Fibroblast of lung (primary cell): ENCODE data around the gene WIPF2. TPM values are rescaled to one million over a fixed set of nuclear protein-coding genes. Genes with fewer than 3 reads are reported as not detected.

ENCODE experiments used
- DNase-seq, 2 donors: peaks; one replicate each; pipeline versions ENCODE4 v3.0.0 to v3.0.0-alpha.2; 2010; ENCODE audit warnings: low read depth in 2 of 2
- H2AFZ ChIP-seq: 2 replicates; pipeline ENCODE4 v1.5.1; 2012; ENCODE audit warnings: low read length, control low read depth, inconsistent platforms
- H3K27ac ChIP-seq: 2 replicates; pipeline ENCODE4 v1.5.1; 2011; ENCODE audit warnings: low read length, control low read depth; ENCODE audit not compliant: insufficient read depth
- H3K27me3 ChIP-seq: 2 replicates; pipeline ENCODE4 v1.5.1; 2011; ENCODE audit warnings: mild to moderate bottlenecking, low read length; ENCODE audit not compliant: control insufficient read depth, insufficient read depth
- H3K36me3 ChIP-seq: 2 replicates; pipeline ENCODE4 v1.5.1; 2011; ENCODE audit warnings: low read length; ENCODE audit not compliant: control insufficient read depth, insufficient read depth
- H3K4me1 ChIP-seq: 2 replicates; pipeline ENCODE4 v1.5.1; 2011; ENCODE audit warnings: low read length; ENCODE audit not compliant: control insufficient read depth, insufficient read depth; ENCODE audit errors: extremely low read depth
- H3K4me2 ChIP-seq: 2 replicates; pipeline ENCODE4 v1.5.1; 2011; ENCODE audit warnings: low read length, control low read depth; ENCODE audit not compliant: insufficient read depth; ENCODE audit errors: extremely low read depth
- H3K4me3 ChIP-seq, 4 experiments: fragments of 200-600 bp in 1 of 4; sonication (generic) in 1 of 4; replicated peaks in 1 of 4; 2 replicates each; pipeline ENCODE4 v1.5.1; 2011 to 2016; ENCODE audit warnings: low read length in 4 of 4, low read depth in 3 of 4, mild to moderate bottlenecking in 3 of 4, control low read depth in 2 of 4, inconsistent platforms in 1 of 4, mixed read lengths in 1 of 4; ENCODE audit not compliant: insufficient read depth in 1 of 4; ENCODE audit errors: control extremely low read depth in 1 of 4
- H3K79me2 ChIP-seq: 2 replicates; pipeline ENCODE4 v1.5.1; 2012; ENCODE audit warnings: mild to moderate bottlenecking, low read length, inconsistent platforms; ENCODE audit not compliant: control insufficient read depth, insufficient read depth
- H3K9ac ChIP-seq: 2 replicates; pipeline ENCODE4 v1.5.1; 2011; ENCODE audit warnings: mild to moderate bottlenecking, low read length, control low read depth; ENCODE audit not compliant: insufficient read depth
- H3K9me3 ChIP-seq: 2 replicates; pipeline ENCODE4 v1.5.1; 2012; ENCODE audit warnings: low read depth, low read length; ENCODE audit not compliant: control insufficient read depth, insufficient read depth
- H4K20me1 ChIP-seq: 2 replicates; pipeline ENCODE4 v1.5.1; 2011; ENCODE audit warnings: low read length; ENCODE audit not compliant: control insufficient read depth, insufficient read depth; ENCODE audit errors: extremely low read depth
- CTCF ChIP-seq, 2 donors: IDR thresholded peaks in 1 of 2; conservative IDR thresholded peaks in 1 of 2; 1 replicate in 1 of 2; 2 replicates in 1 of 2; pipeline ENCODE4 v1.5.1; 2011 to 2012; ENCODE audit warnings: low read length in 2 of 2, control low read depth in 1 of 2, inconsistent platforms in 1 of 2, low read depth in 1 of 2, mild to moderate bottlenecking in 1 of 2
- EZH2 ChIP-seq: IDR thresholded peaks from 2 replicates; pipeline ENCODE4 v1.5.1; 2012; ENCODE audit warnings: low read length, control low read depth, mild to moderate bottlenecking; ENCODE audit errors: missing control alignments
- polyA plus RNA-seq, 2 donors: library from polyadenylated mRNA; depleted of rRNA in 1 of 2; stranded (reverse) in 1 of 2; unstranded in 1 of 2; fragments of >200 nt; gene quantifications; 2 replicates each; pipeline ENCODE4 v1.2.1, GENCODE V29; 2011 to 2012; ENCODE audit warnings: missing spikeins in 1 of 2
- total RNA-seq: library from RNA; depleted of rRNA; stranded (reverse); fragments of >200 nt; gene quantifications from 2 replicates; pipeline ENCODE4 v1.2.1, GENCODE V29; 2014

WIPF2 gene
- total and polyA plus RNA-seq, 2 donors (not counting 1 experiment from before 2014, with no cell fraction given): 7.6 to 9.1 TPM

GRCh38 chr17:40242774-40243173 lies 23.7 kb downstream of the WIPF2 start:
- Histone ChIP-seq H3K27me3 (no peaks in the 10 kb centered on the region), H3K79me2 (peaks cover 22% of the 10 kb centered on the region), H2AFZ (no peak overlapping the region), H3K27ac (no peak overlapping the region), H3K36me3 (no peaks in the 10 kb centered on the region), H3K9ac (no peak overlapping the region), H4K20me1 (peaks cover 1% of the 10 kb centered on the region), H3K4me1 (peaks cover 9% of the 10 kb centered on the region), H3K4me3 (no peak overlapping the region), H3K9me3 (no peaks in the 10 kb centered on the region), H3K4me2 (no peak overlapping the region)
- DNase-seq: no peak
- TF ChIP-seq CTCF (conservative IDR thresholded peaks at IDR 0.05 in 1 of 2, IDR thresholded peaks at IDR 0.05 in 1 of 2; ENCODE audit: low read depth in 1 of 2, low read length in 2 of 2): no peak

- Histone ChIP-seq H3K27ac (peak overlapping the region; percentile 1), H3K9ac (no peak overlapping the region), H3K4me1 (peaks cover 9% of the 10 kb centered on the region), H3K79me2 (peaks cover 23% of the 10 kb centered on the region), H3K27me3 (no peaks in the 10 kb centered on the region), H3K36me3 (no peaks in the 10 kb centered on the region), H4K20me1 (peaks cover 1% of the 10 kb centered on the region), H3K9me3 (no peaks in the 10 kb centered on the region), H3K4me2 (no peak overlapping the region), H3K4me3 (no peak overlapping the region), H2AFZ (no peak overlapping the region)
- TF ChIP-seq EZH2 (no peak), CTCF (conservative IDR thresholded peaks at IDR 0.05 in 1 of 2, IDR thresholded peaks at IDR 0.05 in 1 of 2; ENCODE audit: low read depth in 1 of 2, low read length in 2 of 2) (no peak)
- DNase-seq: no peak
Observed at GRCh38 chr17:40243761-40244160, 24.7 kb downstream of the WIPF2 start.

GRCh38 chr17:40244255-40244654 lies 25.2 kb downstream of the WIPF2 start:
- Histone ChIP-seq H2AFZ (no peak overlapping the region), H3K4me1 (peaks cover 9% of the 10 kb centered on the region), H3K27me3 (no peaks in the 10 kb centered on the region), H3K36me3 (no peaks in the 10 kb centered on the region), H3K9me3 (no peaks in the 10 kb centered on the region), H3K79me2 (peaks cover 25% of the 10 kb centered on the region), H4K20me1 (peaks cover 1% of the 10 kb centered on the region), H3K27ac (no peak overlapping the region), H3K9ac (no peak overlapping the region), H3K4me2 (peak overlapping the region; percentile 20), H3K4me3 (no peak overlapping the region)
- no peak for TF ChIP-seq CTCF (conservative IDR thresholded peaks at IDR 0.05 in 1 of 2, IDR thresholded peaks at IDR 0.05 in 1 of 2; ENCODE audit: low read depth in 1 of 2, low read length in 2 of 2)
- TF ChIP-seq EZH2: no peak
- no peak for DNase-seq
